ENCODE results near the gene TNIP1. TPM values are rescaled to one million over a fixed set of nuclear protein-coding genes. Genes with fewer than 3 reads are reported as not detected.

Gene TNIP1, protein sequence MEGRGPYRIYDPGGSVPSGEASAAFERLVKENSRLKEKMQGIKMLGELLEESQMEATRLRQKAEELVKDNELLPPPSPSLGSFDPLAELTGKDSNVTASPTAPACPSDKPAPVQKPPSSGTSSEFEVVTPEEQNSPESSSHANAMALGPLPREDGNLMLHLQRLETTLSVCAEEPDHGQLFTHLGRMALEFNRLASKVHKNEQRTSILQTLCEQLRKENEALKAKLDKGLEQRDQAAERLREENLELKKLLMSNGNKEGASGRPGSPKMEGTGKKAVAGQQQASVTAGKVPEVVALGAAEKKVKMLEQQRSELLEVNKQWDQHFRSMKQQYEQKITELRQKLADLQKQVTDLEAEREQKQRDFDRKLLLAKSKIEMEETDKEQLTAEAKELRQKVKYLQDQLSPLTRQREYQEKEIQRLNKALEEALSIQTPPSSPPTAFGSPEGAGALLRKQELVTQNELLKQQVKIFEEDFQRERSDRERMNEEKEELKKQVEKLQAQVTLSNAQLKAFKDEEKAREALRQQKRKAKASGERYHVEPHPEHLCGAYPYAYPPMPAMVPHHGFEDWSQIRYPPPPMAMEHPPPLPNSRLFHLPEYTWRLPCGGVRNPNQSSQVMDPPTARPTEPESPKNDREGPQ
- polyA plus RNA-seq (2011; rRNA removed), result 42.6 and 49.2 TPM in 2 replicates
- polyA minus RNA-seq (2011; rRNA and poly(A)+ RNA removed), result 67.8 and 79.9 TPM in 2 replicates

DNA sequence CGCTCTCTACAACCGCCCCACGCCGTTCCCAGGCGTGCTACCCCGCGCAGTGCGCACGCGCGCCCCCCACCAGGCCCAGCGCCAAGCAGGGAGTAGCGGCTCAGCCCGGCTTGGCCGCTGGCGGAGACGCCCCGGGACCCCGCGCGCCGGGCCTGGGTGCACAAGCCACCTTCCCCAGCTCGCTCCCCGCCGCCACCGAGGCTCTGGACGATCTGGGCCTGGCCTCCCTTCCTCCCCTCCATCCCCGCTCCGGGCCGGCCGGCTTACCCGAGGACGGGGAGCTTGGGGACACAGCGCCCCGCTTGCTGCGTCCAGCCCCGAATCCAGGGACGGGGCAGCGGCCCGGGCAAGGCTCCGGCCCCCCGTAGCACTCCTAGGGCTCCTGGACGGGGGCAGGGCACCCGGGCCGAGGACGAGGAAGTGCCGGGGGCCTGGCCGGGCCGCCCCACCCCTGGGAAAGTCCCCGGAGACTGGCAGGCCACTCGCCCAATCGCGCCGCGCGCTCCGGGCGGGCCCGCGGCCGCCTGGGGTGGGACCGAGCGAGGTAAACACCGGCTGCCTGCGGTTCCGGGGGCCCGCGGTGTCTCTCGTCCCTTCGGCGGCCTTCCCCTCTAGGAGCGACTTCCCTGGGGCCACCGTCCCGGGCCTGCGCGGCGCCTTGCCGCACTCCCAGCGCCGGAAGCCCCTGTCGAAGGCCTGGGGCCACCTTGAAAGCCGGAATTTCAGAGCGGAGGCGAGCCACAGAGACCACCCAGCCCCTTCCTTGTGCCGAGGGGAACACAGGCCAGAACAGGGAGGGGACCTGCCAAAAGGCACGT, at the start of gene TNIP1:
TNIP1 (minus strand) TSS at position 422 of the 818 bp plus-strand sequence. CDS start 15,939 bp downstream, outside the sequence.
- CTCF ChIA-PET, result interaction anchor here (0.8 to 3.8 kb wide), 8 partner anchors 9 to 34 kb away, joined by 3 to 19 read pairs (median 4); no protein-coding TSS in a partner anchor
- POLR2A ChIA-PET, result interaction anchor here (0.6 to 2.2 kb wide), 4 partner anchors 9 to 172 kb away, joined by 3 to 13 read pairs (median 4); partner anchors contain the start of gene GM2A
- peak within 1 kb of the TSS; percentile 90 for H3K27ac ChIP-seq (ENCODE audit: low read depth, low read length)

GRCh38 chr5:151130235-151130921, 49.5 kb upstream of the TNIP1 start:
- ChIA-PET POLR2A (no interaction called here), CTCF (interaction anchor here (0.6 to 2.9 kb wide), 6 partner anchors 15 to 128 kb away, joined by 3 to 18 read pairs (median 3); no protein-coding TSS in a partner anchor)
- H3K4me3 ChIP-seq (ENCODE audit: low read depth, low read length), result no peak overlapping the region
- DNase-seq (ENCODE audit: low read depth, low spot score), result no peak
- no peaks in the 10 kb centered on the region for H3K27me3 ChIP-seq (ENCODE audit: control insufficient read depth, insufficient read depth, low read length)
- no peaks in the 10 kb centered on the region for H3K9me3 ChIP-seq (ENCODE audit: control insufficient read depth, insufficient read depth, low read length)
- no peak overlapping the region for H3K27ac ChIP-seq (ENCODE audit: low read depth, low read length)
- TF ChIP-seq, protein P1, sequence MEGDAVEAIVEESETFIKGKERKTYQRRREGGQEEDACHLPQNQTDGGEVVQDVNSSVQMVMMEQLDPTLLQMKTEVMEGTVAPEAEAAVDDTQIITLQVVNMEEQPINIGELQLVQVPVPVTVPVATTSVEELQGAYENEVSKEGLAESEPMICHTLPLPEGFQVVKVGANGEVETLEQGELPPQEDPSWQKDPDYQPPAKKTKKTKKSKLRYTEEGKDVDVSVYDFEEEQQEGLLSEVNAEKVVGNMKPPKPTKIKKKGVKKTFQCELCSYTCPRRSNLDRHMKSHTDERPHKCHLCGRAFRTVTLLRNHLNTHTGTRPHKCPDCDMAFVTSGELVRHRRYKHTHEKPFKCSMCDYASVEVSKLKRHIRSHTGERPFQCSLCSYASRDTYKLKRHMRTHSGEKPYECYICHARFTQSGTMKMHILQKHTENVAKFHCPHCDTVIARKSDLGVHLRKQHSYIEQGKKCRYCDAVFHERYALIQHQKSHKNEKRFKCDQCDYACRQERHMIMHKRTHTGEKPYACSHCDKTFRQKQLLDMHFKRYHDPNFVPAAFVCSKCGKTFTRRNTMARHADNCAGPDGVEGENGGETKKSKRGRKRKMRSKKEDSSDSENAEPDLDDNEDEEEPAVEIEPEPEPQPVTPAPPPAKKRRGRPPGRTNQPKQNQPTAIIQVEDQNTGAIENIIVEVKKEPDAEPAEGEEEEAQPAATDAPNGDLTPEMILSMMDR (IDR thresholded peaks at IDR 0.05; ENCODE audit: low read depth, low read length), result no peak

More for the DNA sequence above, at the start of gene TNIP1:
- no peak for DNase-seq (ENCODE audit: low read depth, low spot score)
- TF ChIP-seq, protein P1 (IDR thresholded peaks at IDR 0.05; ENCODE audit: low read depth, low read length), result no peak
- no peaks in the 10 kb centered on the region for H3K27me3 ChIP-seq (ENCODE audit: control insufficient read depth, insufficient read depth, low read length)
- H3K9me3 ChIP-seq (ENCODE audit: control insufficient read depth, insufficient read depth, low read length), result no peaks in the 10 kb centered on the region
- peak within 1 kb of the TSS; percentile 82 for H3K4me3 ChIP-seq (ENCODE audit: low read depth, low read length)

DNA sequence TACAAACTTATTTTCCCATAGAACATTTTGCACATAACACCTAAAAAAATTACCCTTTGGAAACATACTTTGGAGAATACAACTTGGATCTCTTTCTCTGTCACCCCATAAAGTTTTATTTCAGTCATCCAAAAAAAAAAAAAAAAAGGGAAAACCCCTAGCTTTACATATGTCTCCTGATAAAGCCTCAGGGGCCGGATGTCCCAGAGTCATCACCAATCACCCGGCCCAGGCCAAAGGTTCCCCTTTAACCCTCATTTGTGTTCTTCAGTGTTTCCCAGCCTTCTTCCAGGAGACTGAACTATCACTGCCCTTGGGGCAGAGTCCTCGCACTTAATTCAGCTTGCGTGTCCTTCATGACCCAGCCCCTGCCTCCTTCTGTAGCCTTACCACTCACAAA, 48.0 kb upstream of the TNIP1 start:
- TF ChIP-seq, protein P1 (IDR thresholded peaks at IDR 0.05; ENCODE audit: low read depth, low read length), result no peak
- H3K4me3 ChIP-seq (ENCODE audit: low read depth, low read length), result no peak overlapping the region
- no peak overlapping the region for H3K27ac ChIP-seq (ENCODE audit: low read depth, low read length)
- no peak for DNase-seq (ENCODE audit: low read depth, low spot score)
- ChIA-PET CTCF (interaction anchor here (1.2 to 2.9 kb wide), 4 partner anchors 13 to 110 kb away, joined by 3 to 18 read pairs (median 6); no protein-coding TSS in a partner anchor), POLR2A (no interaction called here)
- no peaks in the 10 kb centered on the region for H3K27me3 ChIP-seq (ENCODE audit: control insufficient read depth, insufficient read depth, low read length)
- no peaks in the 10 kb centered on the region for H3K9me3 ChIP-seq (ENCODE audit: control insufficient read depth, insufficient read depth, low read length)

- H3K27ac ChIP-seq (ENCODE audit: low read depth, low read length), result no peak overlapping the region
- TF ChIP-seq, protein P1 (IDR thresholded peaks at IDR 0.05; ENCODE audit: low read depth, low read length), result no peak
- CTCF ChIA-PET, result interaction anchor here (1.2 to 6.9 kb wide), 7 partner anchors 12 to 524 kb away, joined by 3 to 159 read pairs (median 28); no protein-coding TSS in a partner anchor
- DNase-seq (ENCODE audit: low read depth, low spot score), result no peak
- H3K27me3 ChIP-seq (ENCODE audit: control insufficient read depth, insufficient read depth, low read length), result no peaks in the 10 kb centered on the region
- H3K9me3 ChIP-seq (ENCODE audit: control insufficient read depth, insufficient read depth, low read length), result no peaks in the 10 kb centered on the region
- H3K4me3 ChIP-seq (ENCODE audit: low read depth, low read length), result no peak overlapping the region
- POLR2A ChIA-PET, result no interaction called here
Measured at GRCh38 chr5:151127926-151128325, 47.1 kb upstream of the TNIP1 start.

Measured in AG04450 (cell line).